ENCODE results near the gene C9orf72. TPM values are rescaled to one million over a fixed set of nuclear protein-coding genes. Genes with fewer than 3 reads are reported as not detected.
A peak's percentile ranks its signal among the peaks of the same experiment; 100 is the strongest.

Gene C9orf72
- total RNA-seq, 3 donors from 2014 or later (not counting 1 experiment from before 2014, with no cell fraction given), result 12.5 to 19.0 (median 16.8) TPM

GRCh38 chr9:27530915-27531755 lies 42.1 kb downstream of the C9orf72 start:
- peaks cover 0 to 12% of the 10 kb centered on the region in 2 donors for H3K4me1 Mint-ChIP-seq
- Histone ChIP-seq H3K4me1 (ENCODE audit: control insufficient read depth, insufficient read depth, low read length) (peaks cover 20% of the 10 kb centered on the region), H3K4me3 (ENCODE audit: low read length) (no peak overlapping the region), H3K36me3 (ENCODE audit: control insufficient read depth, insufficient read depth, low read length) (no peaks in the 10 kb centered on the region), H3K27ac (ENCODE audit: low read length) (no peak overlapping the region), H3K27me3 (ENCODE audit: control insufficient read depth, insufficient read depth, low read length) (peaks cover 8% of the 10 kb centered on the region), H3K9me3 (ENCODE audit: control insufficient read depth, insufficient read depth, low read length) (no peaks in the 10 kb centered on the region)
- H3K36me3 Mint-ChIP-seq, result no peaks in the 10 kb centered on the region
- intact Hi-C loops (cut with micrococcal nuclease), result loop anchor here (10.0 kb wide), 1 partner anchor 496 kb away; no protein-coding TSS in a partner anchor
- H3K4me3 Mint-ChIP-seq, result no peak overlapping the region
- DNase-seq (no peak), ATAC-seq (no peak)
- WGBS (ENCODE audit: insufficient coverage), result 94% methylated on average over 3 of the region's 4 CpGs
- no peak for TF ChIP-seq CTCF (IDR thresholded peaks at IDR 0.05)
- H3K27ac Mint-ChIP-seq, result no peak overlapping the region
- no peaks in the 10 kb centered on the region for H3K9me3 Mint-ChIP-seq
- peaks cover 12 to 14% of the 10 kb centered on the region in 2 donors for H3K27me3 Mint-ChIP-seq (ENCODE audit: low read depth in 2 of 2)

- ATAC-seq (peak; percentile 88 to 93 (median 91)), DNase-seq (peak; percentile 77 to 83)
- peaks cover 16 to 18% of the 10 kb centered on the region in 2 donors for H3K27me3 Mint-ChIP-seq (ENCODE audit: low read depth in 2 of 2)
- peak; percentile 93 for TF ChIP-seq CTCF (IDR thresholded peaks at IDR 0.05)
- Histone ChIP-seq H3K27ac (ENCODE audit: low read length) (peak within 1 kb of the TSS; percentile 74), H3K9me3 (ENCODE audit: control insufficient read depth, insufficient read depth, low read length) (no peaks in the 10 kb centered on the region), H3K4me3 (ENCODE audit: low read length) (peak within 1 kb of the TSS; percentile 62), H3K4me1 (ENCODE audit: control insufficient read depth, insufficient read depth, low read length) (peaks cover 20% of the 10 kb centered on the region), H3K27me3 (ENCODE audit: control insufficient read depth, insufficient read depth, low read length) (peaks cover 8% of the 10 kb centered on the region), H3K36me3 (ENCODE audit: control insufficient read depth, insufficient read depth, low read length) (no peaks in the 10 kb centered on the region)
- H3K9me3 Mint-ChIP-seq, result no peaks in the 10 kb centered on the region
- H3K4me1 Mint-ChIP-seq, result peaks cover 0 to 12% of the 10 kb centered on the region in 2 donors
- intact Hi-C loops (cut with micrococcal nuclease), result loop anchor here (1.0 to 10.0 kb wide), 3 partner anchors 43 to 495 kb away; no protein-coding TSS in a partner anchor
- H3K4me3 Mint-ChIP-seq, result peak within 1 kb of the TSS; percentile 85
- WGBS (ENCODE audit: insufficient coverage), result 3% methylated on average over 74 of the region's 74 CpGs
- no peaks in the 10 kb centered on the region for H3K36me3 Mint-ChIP-seq
- H3K27ac Mint-ChIP-seq, result peak within 1 kb of the TSS in 1 of 2 donors; percentile 65
These were observed 43.7 kb downstream of the C9orf72 start, which contains the start of gene MOB3B for GRCh38 chr9:27529316-27530278. TSS of gene MOB3B (minus strand) at chr9:27529814. CDS start at chr9:27455550, 74,264 bp downstream.

GRCh38 chr9:27528886-27529315 lies 44.4 kb downstream of the C9orf72 start:
- WGBS (ENCODE audit: insufficient coverage), result under 1% methylated on average over 25 of the region's 25 CpGs
- TF ChIP-seq CTCF (IDR thresholded peaks at IDR 0.05), result no peak

More at GRCh38 chr9:27528886-27529315, 44.4 kb downstream of the C9orf72 start:
- H3K27ac ChIP-seq (ENCODE audit: low read length), result peak overlapping the region; percentile 74
- Mint-ChIP-seq H3K36me3 (no peaks in the 10 kb centered on the region), H3K4me3 (peak overlapping the region; percentile 85), H3K27ac (peak overlapping the region in 1 of 2 donors; percentile 65), H3K27me3 (ENCODE audit: low read depth in 2 of 2) (peaks cover 16 to 18% of the 10 kb centered on the region in 2 donors), H3K4me1 (peaks cover 0 to 12% of the 10 kb centered on the region in 2 donors), H3K9me3 (no peaks in the 10 kb centered on the region)
- peaks cover 8% of the 10 kb centered on the region for H3K27me3 ChIP-seq (ENCODE audit: control insufficient read depth, insufficient read depth, low read length)
- ATAC-seq, result peak; percentile 68 to 76 (median 74)
- intact Hi-C loops (cut with micrococcal nuclease), result loop anchor here (1.0 kb wide), 2 partner anchors 43 to 196 kb away; no protein-coding TSS in a partner anchor
- peaks cover 20% of the 10 kb centered on the region for H3K4me1 ChIP-seq (ENCODE audit: control insufficient read depth, insufficient read depth, low read length)
- H3K36me3 ChIP-seq (ENCODE audit: control insufficient read depth, insufficient read depth, low read length), result no peaks in the 10 kb centered on the region
- no peaks in the 10 kb centered on the region for H3K9me3 ChIP-seq (ENCODE audit: control insufficient read depth, insufficient read depth, low read length)
- peak overlapping the region; percentile 62 for H3K4me3 ChIP-seq (ENCODE audit: low read length)
- peak; percentile 42 to 64 for DNase-seq
